ACC112 (cell line): Measurements from ENCODE around the gene CLRN3.

Source experiments
- H2AFZ ChIP-seq: fragments of 200-600 bp; sonication (generic); one replicate; pipeline ENCODE4 v1.6.0; 2017; ENCODE audit warnings: antibody characterized with exemption, low read length; ENCODE audit not compliant: unreplicated experiment
- H3K27ac ChIP-seq: fragments of 200-600 bp; sonication (generic); 2 replicates; pipeline ENCODE4 v1.5.1; 2014; ENCODE audit warnings: low read depth, mild to moderate bottlenecking, antibody characterized with exemption, low read length, moderate library complexity
- H3K27me3 ChIP-seq: fragments of 200-600 bp; sonication (generic); 2 replicates; pipeline ENCODE4 v1.6.1; 2014; ENCODE audit warnings: mild to moderate bottlenecking, antibody characterized with exemption, low read length, moderate library complexity, mixed read lengths; ENCODE audit not compliant: insufficient read depth
- H3K36me3 ChIP-seq: fragments of 200-600 bp; sonication (generic); 2 replicates; pipeline ENCODE4 v1.6.1; 2016; ENCODE audit warnings: mild to moderate bottlenecking, antibody characterized with exemption, low read length, moderate library complexity, mixed read lengths; ENCODE audit not compliant: insufficient read depth
- H3K4me1 ChIP-seq: fragments of 200-600 bp; sonication (generic); one replicate; pipeline ENCODE4 v1.6.1; 2016; ENCODE audit warnings: low read length, mixed read lengths; ENCODE audit not compliant: insufficient read depth, unreplicated experiment, control insufficient read depth
- H3K4me3 ChIP-seq: fragments of 200-600 bp; sonication (generic); 2 replicates; pipeline ENCODE4 v1.5.1; 2014; ENCODE audit warnings: mild to moderate bottlenecking, low read depth, low read length
- H3K79me2 ChIP-seq: fragments of 200-600 bp; sonication (generic); one replicate; pipeline ENCODE4 v1.6.0; 2016; ENCODE audit warnings: low read length; ENCODE audit not compliant: control insufficient read depth, unreplicated experiment, insufficient read depth

The CLRN3 gene

GRCh38 chr10:127840884-127841283 lies 51.9 kb downstream of the CLRN3 start:
- H3K36me3 ChIP-seq = no peaks in the 10 kb centered on the region
- H3K4me3 ChIP-seq = no peak overlapping the region
- H3K4me1 ChIP-seq = no peaks in the 10 kb centered on the region
- no peak overlapping the region for H2AFZ ChIP-seq
- H3K79me2 ChIP-seq = no peaks in the 10 kb centered on the region
- H3K27me3 ChIP-seq = peaks cover 56% of the 10 kb centered on the region
- no peak overlapping the region for H3K27ac ChIP-seq

DNA sequence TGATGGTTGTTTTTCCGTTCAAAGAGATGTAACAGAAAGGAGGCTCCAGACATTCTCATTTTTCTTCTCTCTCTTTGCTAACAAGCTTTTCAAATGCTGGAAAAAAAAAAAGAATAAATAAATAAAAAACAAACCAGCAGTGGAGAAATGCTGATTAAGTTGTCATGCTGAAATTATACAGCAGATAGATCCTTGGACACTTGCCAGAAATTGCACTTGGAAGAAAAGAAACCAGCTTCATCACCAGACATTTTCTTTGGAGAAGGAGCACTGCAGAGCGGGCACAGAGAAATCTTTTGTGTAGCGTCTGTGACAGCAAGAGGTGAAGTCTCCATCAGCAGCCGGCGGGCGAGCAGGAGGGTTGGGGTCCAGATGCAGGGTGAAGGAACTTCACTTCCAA lies 55.8 kb downstream of the CLRN3 start:
- H3K27ac ChIP-seq = no peak overlapping the region
- H3K27me3 ChIP-seq = peaks cover 35% of the 10 kb centered on the region
- H2AFZ ChIP-seq = no peak overlapping the region
- no peaks in the 10 kb centered on the region for H3K79me2 ChIP-seq
- H3K4me3 ChIP-seq = no peak overlapping the region
- H3K4me1 ChIP-seq = no peaks in the 10 kb centered on the region
- H3K36me3 ChIP-seq = no peaks in the 10 kb centered on the region

DNA sequence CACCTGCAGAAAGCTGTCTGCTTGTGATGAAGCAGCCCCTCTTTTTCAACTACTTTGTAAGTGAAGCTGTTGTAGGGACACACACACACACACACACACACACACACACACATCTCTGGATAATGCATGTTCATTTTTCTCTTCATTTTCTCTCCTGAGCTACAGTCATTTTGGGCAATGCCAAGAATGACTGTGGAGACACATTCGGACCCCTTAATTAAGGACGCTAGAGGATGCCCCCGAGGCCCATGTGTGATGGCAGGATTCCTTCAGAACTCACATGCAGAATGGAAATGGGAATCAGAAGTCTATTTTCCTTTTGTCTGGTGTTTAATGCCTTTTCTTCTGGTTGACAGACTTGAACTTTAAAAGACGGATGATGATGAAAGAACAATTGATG lies 56.6 kb downstream of the CLRN3 start:
- Histone ChIP-seq H2AFZ (no peak overlapping the region), H3K4me3 (no peak overlapping the region), H3K27me3 (peaks cover 28% of the 10 kb centered on the region), H3K79me2 (no peaks in the 10 kb centered on the region), H3K4me1 (no peaks in the 10 kb centered on the region), H3K36me3 (no peaks in the 10 kb centered on the region), H3K27ac (no peak overlapping the region)

GRCh38 chr10:127834791-127835190 lies 58.0 kb downstream of the CLRN3 start:
- Histone ChIP-seq H3K27me3 (peaks cover 30% of the 10 kb centered on the region), H3K4me1 (no peaks in the 10 kb centered on the region), H3K36me3 (no peaks in the 10 kb centered on the region), H3K27ac (no peak overlapping the region), H2AFZ (no peak overlapping the region), H3K79me2 (no peaks in the 10 kb centered on the region), H3K4me3 (no peak overlapping the region)

GRCh38 chr10:127834221-127834620 lies 58.5 kb downstream of the CLRN3 start:
- no peaks in the 10 kb centered on the region for H3K4me1 ChIP-seq
- H3K27me3 ChIP-seq = peaks cover 35% of the 10 kb centered on the region
- H3K27ac ChIP-seq = no peak overlapping the region
- no peak overlapping the region for H3K4me3 ChIP-seq
- H2AFZ ChIP-seq = no peak overlapping the region
- no peaks in the 10 kb centered on the region for H3K79me2 ChIP-seq
- no peaks in the 10 kb centered on the region for H3K36me3 ChIP-seq

DNA sequence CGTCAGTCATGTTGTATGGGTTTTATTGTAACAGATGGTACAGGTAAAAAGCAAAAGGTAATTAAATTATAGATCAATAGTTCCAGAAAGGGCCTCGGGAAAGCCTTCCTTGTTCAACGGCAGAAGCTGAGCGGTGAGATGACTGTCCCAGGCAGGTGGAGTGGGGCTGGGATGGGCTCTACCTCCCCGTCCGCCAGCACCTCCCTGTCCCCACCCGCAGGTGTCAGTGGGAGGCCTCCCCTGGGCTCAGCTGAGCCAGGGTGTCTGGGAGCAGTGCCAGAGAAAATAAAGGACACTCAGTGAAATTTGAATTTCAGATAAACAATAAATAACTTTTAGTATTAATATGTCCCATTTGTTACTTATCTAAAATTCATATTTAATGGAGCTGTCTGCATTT lies 58.9 kb downstream of the CLRN3 start:
- H2AFZ ChIP-seq = no peak overlapping the region
- H3K79me2 ChIP-seq = no peaks in the 10 kb centered on the region
- H3K4me1 ChIP-seq = no peaks in the 10 kb centered on the region
- no peaks in the 10 kb centered on the region for H3K36me3 ChIP-seq
- H3K27ac ChIP-seq = no peak overlapping the region
- no peak overlapping the region for H3K4me3 ChIP-seq
- peaks cover 39% of the 10 kb centered on the region for H3K27me3 ChIP-seq

GRCh38 chr10:127832501-127832900 lies 60.2 kb downstream of the CLRN3 start:
- Histone ChIP-seq H3K27me3 (peaks cover 37% of the 10 kb centered on the region), H2AFZ (no peak overlapping the region), H3K36me3 (no peaks in the 10 kb centered on the region), H3K79me2 (no peaks in the 10 kb centered on the region), H3K4me3 (peak overlapping the region; percentile 28; the same call in 1 of the 2 replicates), H3K4me1 (no peaks in the 10 kb centered on the region), H3K27ac (no peak overlapping the region)

DNA sequence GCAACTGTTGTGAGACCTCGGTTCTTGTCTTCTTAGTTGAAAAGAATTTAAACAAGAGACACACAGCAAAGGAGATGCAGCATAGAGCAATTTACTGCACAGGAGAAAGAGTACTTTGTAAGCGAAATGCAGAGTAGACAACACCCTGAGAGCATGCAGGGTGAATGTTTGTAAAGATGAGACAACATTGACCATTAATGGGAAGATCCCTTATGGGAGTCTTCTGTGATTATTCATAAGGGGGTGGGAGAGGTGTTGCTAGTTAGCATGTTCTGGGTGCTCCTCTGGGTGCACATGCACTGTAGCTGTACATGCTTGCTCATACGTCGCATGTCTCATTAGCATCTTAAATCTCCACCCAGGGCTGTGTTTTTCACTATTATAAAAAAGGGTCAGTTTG lies 62.3 kb downstream of the CLRN3 start:
- H3K79me2 ChIP-seq = no peaks in the 10 kb centered on the region
- H3K4me1 ChIP-seq = no peaks in the 10 kb centered on the region
- no peak overlapping the region for H3K27ac ChIP-seq
- H3K27me3 ChIP-seq = peaks cover 26% of the 10 kb centered on the region
- H3K4me3 ChIP-seq = no peak overlapping the region
- H3K36me3 ChIP-seq = no peaks in the 10 kb centered on the region
- H2AFZ ChIP-seq = no peak overlapping the region
